ENCODE measurements around the gene ARHGAP40. TPM values are rescaled to one million over a fixed set of nuclear protein-coding genes. Genes with fewer than 3 reads are reported as not detected.

The ARHGAP40 gene
- total RNA-seq, 4 donors from 2014 or later = not detected

GRCh38 chr20:38650010-38650409 is 48.4 kb downstream of the ARHGAP40 start:
- 35 to 45% methylated on average over 4 of the region's 4 CpGs for WGBS, 2 donors
- no peak for DNase-seq (ENCODE audit: low spot score in 2 of 2)
- Histone ChIP-seq H3K27me3 (peaks cover 0 to 66% of the 10 kb centered on the region in 2 donors), H3K4me3 (no peak overlapping the region), H3K4me1 (peaks cover 0 to 9% (median 2%) of the 10 kb centered on the region in 4 donors), H3K27ac (no peak overlapping the region), H3K36me3 (no peaks in the 10 kb centered on the region), H3K9me3 (no peaks in the 10 kb centered on the region)
- no peak for TF ChIP-seq EP300 (IDR thresholded peaks at IDR 0.05)
- TF ChIP-seq POLR2A (IDR thresholded peaks at IDR 0.05) = no peak
- TF ChIP-seq CTCF (IDR thresholded peaks at IDR 0.05) = no peak

GRCh38 chr20:38651154-38651553 is 49.5 kb downstream of the ARHGAP40 start:
- peaks cover 0 to 54% of the 10 kb centered on the region in 2 donors for H3K27me3 ChIP-seq
- H3K36me3 ChIP-seq = no peaks in the 10 kb centered on the region
- H3K27ac ChIP-seq = no peak overlapping the region
- no peaks in the 10 kb centered on the region for H3K9me3 ChIP-seq
- H3K4me1 ChIP-seq = peaks cover 0 to 3% (median 0%) of the 10 kb centered on the region in 4 donors
- DNase-seq (ENCODE audit: low spot score in 2 of 2) = no peak
- TF ChIP-seq EP300 (IDR thresholded peaks at IDR 0.05) (no peak), CTCF (IDR thresholded peaks at IDR 0.05) (no peak)
- H3K4me3 ChIP-seq = no peak overlapping the region
- WGBS, 2 donors = 51 to 58% methylated on average over 2 of the region's 2 CpGs

- H3K4me1 ChIP-seq = no peaks in the 10 kb centered on the region
Measured at GRCh38 chr20:38651562-38651961, 50.0 kb downstream of the ARHGAP40 start.

GRCh38 chr20:38652995-38653394 is 51.4 kb downstream of the ARHGAP40 start:
- TF ChIP-seq EP300 (IDR thresholded peaks at IDR 0.05) = no peak
- no peak for TF ChIP-seq CTCF (IDR thresholded peaks at IDR 0.05)
- no peak for TF ChIP-seq POLR2A (IDR thresholded peaks at IDR 0.05)
- H3K9me3 ChIP-seq = no peaks in the 10 kb centered on the region
- H3K27ac ChIP-seq = no peak overlapping the region
- H3K27me3 ChIP-seq = peaks cover 0 to 40% of the 10 kb centered on the region in 2 donors
- no peak overlapping the region for H3K4me3 ChIP-seq
- no peaks in the 10 kb centered on the region for H3K4me1 ChIP-seq
- WGBS, 2 donors = 91 to 93% methylated on average over 2 of the region's 2 CpGs
- no peaks in the 10 kb centered on the region for H3K36me3 ChIP-seq
- DNase-seq (ENCODE audit: low spot score in 2 of 2) = no peak

More at GRCh38 chr20:38651562-38651961, 50.0 kb downstream of the ARHGAP40 start:
- Histone ChIP-seq H3K36me3 (no peaks in the 10 kb centered on the region), H3K27ac (no peak overlapping the region), H3K4me3 (no peak overlapping the region), H3K9me3 (no peaks in the 10 kb centered on the region), H3K27me3 (peaks cover 0 to 50% of the 10 kb centered on the region in 2 donors)
- 88 to 90% methylated on average over 6 of the region's 6 CpGs for WGBS, 2 donors
- no peak for TF ChIP-seq CTCF (IDR thresholded peaks at IDR 0.05)
- TF ChIP-seq EP300 (IDR thresholded peaks at IDR 0.05) = no peak
- no peak for TF ChIP-seq POLR2A (IDR thresholded peaks at IDR 0.05)
- no peak for DNase-seq (ENCODE audit: low spot score in 2 of 2)

DNA sequence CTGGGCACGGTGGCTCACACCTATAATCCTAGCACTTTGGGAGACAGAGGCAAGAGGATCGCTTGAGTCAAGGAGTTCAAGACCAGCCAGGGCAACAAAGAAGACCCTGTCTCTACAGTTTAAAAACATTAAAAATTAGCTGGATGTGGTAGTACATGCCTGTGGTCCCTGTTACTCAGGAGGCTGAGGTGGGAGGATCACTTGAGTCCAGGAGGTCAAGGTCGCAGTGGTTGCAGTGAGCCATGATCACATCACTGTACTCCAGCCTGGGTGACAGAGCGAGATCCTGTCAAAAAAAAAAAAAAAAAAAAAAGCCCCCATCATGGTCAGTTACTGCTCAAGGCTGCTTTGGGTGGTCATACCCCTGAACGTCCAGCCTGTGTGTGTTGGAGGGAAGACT is 55.8 kb downstream of the ARHGAP40 start:
- Histone ChIP-seq H3K4me1 (no peaks in the 10 kb centered on the region), H3K9me3 (no peaks in the 10 kb centered on the region), H3K4me3 (no peak overlapping the region), H3K27me3 (peaks cover 0 to 26% of the 10 kb centered on the region in 2 donors), H3K27ac (no peak overlapping the region), H3K36me3 (no peaks in the 10 kb centered on the region)
- 80 to 84% methylated on average over 5 of the region's 5 CpGs for WGBS, 2 donors
- no peak for DNase-seq (ENCODE audit: low spot score in 2 of 2)
- TF ChIP-seq POLR2A (IDR thresholded peaks at IDR 0.05) = no peak
- TF ChIP-seq EP300 (IDR thresholded peaks at IDR 0.05) = no peak
- TF ChIP-seq CTCF (IDR thresholded peaks at IDR 0.05) = no peak

Data from tibial nerve (tissue), 4 donors.